Vagina (tissue), 2 donors: ENCODE measurements around the gene CD80.

Experiments used
- CTCF ChIP-seq, 3 experiments: fragments of 450-650 bp in 2 of 3; fragments of 200-600 bp in 1 of 3; sonication (generic) in 1 of 3; IDR thresholded peaks; one replicate each; pipeline ENCODE4 v1.5.1; 2017 to 2019; ENCODE audit warnings: antibody characterized with exemption in 3 of 3, mild to moderate bottlenecking in 2 of 3, moderate library complexity in 2 of 3
- POLR2AphosphoS5 ChIP-seq, 2 donors: sonication (generic); formaldehyde crosslinking; IDR thresholded peaks; one replicate each; pipeline ENCODE4 v1.9.0; 2017; ENCODE audit warnings: antibody characterized with exemption in 2 of 2, mild to moderate bottlenecking in 2 of 2, low read depth in 1 of 2; ENCODE audit not compliant: insufficient read depth in 1 of 2

DNA sequence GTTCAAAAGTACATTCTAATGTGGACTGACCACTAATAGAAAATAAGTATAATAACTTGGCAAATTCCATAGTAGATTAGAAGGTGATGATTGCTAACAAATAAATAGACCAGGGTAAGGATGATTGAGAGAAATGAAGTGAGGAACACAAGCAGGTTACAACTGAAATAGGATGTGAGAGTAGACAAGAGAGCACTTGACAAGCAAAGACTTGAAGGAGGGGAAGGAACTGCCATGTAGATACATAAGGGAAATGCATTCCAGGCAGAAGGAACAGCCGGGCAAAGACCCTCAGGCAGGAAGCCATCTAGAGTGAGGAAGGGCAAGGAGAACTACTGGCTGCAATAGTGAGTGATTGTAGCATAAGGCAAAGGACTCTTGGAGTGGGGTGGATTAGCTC, 43.3 kb upstream of the CD80 start:
- TF ChIP-seq CTCF (IDR thresholded peaks at IDR 0.05) (no peak), POLR2AphosphoS5 (IDR thresholded peaks at IDR 0.05; ENCODE audit: insufficient read depth in 1 of 2, low read depth in 1 of 2) (no peak)
